Measurements from ENCODE around the gene DEFB132. TPM values are rescaled to one million over a fixed set of nuclear protein-coding genes. Genes with fewer than 3 reads are reported as not detected.

DEFB132 gene
- total and polyA plus RNA-seq, 4 donors = 0.08 TPM; not detected in 2

GRCh38 chr20:263701-264100 lies 6.2 kb downstream of the DEFB132 start:
- Histone ChIP-seq H3K4me3 (ENCODE audit: low read depth in 1 of 3, low read length in 3 of 3) (no peak overlapping the region), H3K9me3 (ENCODE audit: control insufficient read depth in 4 of 4, low read length in 3 of 4) (no peaks in the 10 kb centered on the region), H3K36me3 (ENCODE audit: control insufficient read depth in 4 of 4, insufficient read depth in 3 of 4, low read depth in 1 of 4, low read length in 3 of 4) (no peaks in the 10 kb centered on the region), H3K27ac (ENCODE audit: low read depth in 1 of 2, low read length in 2 of 2) (no peak overlapping the region), H3K27me3 (ENCODE audit: control insufficient read depth in 4 of 4, insufficient read depth in 4 of 4, low read length in 3 of 4) (no peaks in the 10 kb centered on the region), H3K9ac (ENCODE audit: low read depth in 1 of 2, low read length in 2 of 2) (no peak overlapping the region), H3K4me1 (ENCODE audit: control insufficient read depth in 4 of 4, insufficient read depth in 4 of 4, low read length in 3 of 4) (peaks cover 0 to 8% (median 6%) of the 10 kb centered on the region in 4 donors)
- WGBS = 86% methylated on average over 13 of the region's 13 CpGs
- no peak for TF ChIP-seq RAD21 (IDR thresholded peaks at IDR 0.05)
- TF ChIP-seq RXRA (IDR thresholded peaks at IDR 0.05) = no peak
- TF ChIP-seq HNF4G (IDR thresholded peaks at IDR 0.05) = no peak
- no peak for TF ChIP-seq FOXA2 (IDR thresholded peaks at IDR 0.05)
- TF ChIP-seq GABPA (IDR thresholded peaks at IDR 0.05 in 1 of 2, conservative IDR thresholded peaks at IDR 0.05 in 1 of 2) = no peak
- TF ChIP-seq HNF4A (conservative IDR thresholded peaks at IDR 0.05) = no peak
- no peak for TF ChIP-seq SP1 (IDR thresholded peaks at IDR 0.05)
- TF ChIP-seq EGR1 (IDR thresholded peaks at IDR 0.05; ENCODE audit: low read depth in 2 of 2) = no peak
- TF ChIP-seq, protein P1, sequence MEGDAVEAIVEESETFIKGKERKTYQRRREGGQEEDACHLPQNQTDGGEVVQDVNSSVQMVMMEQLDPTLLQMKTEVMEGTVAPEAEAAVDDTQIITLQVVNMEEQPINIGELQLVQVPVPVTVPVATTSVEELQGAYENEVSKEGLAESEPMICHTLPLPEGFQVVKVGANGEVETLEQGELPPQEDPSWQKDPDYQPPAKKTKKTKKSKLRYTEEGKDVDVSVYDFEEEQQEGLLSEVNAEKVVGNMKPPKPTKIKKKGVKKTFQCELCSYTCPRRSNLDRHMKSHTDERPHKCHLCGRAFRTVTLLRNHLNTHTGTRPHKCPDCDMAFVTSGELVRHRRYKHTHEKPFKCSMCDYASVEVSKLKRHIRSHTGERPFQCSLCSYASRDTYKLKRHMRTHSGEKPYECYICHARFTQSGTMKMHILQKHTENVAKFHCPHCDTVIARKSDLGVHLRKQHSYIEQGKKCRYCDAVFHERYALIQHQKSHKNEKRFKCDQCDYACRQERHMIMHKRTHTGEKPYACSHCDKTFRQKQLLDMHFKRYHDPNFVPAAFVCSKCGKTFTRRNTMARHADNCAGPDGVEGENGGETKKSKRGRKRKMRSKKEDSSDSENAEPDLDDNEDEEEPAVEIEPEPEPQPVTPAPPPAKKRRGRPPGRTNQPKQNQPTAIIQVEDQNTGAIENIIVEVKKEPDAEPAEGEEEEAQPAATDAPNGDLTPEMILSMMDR (IDR thresholded peaks at IDR 0.05; ENCODE audit: low read depth, low read length, missing input control) = no peak
- TF ChIP-seq REST (IDR thresholded peaks at IDR 0.05) = no peak
- TF ChIP-seq, protein P2, sequence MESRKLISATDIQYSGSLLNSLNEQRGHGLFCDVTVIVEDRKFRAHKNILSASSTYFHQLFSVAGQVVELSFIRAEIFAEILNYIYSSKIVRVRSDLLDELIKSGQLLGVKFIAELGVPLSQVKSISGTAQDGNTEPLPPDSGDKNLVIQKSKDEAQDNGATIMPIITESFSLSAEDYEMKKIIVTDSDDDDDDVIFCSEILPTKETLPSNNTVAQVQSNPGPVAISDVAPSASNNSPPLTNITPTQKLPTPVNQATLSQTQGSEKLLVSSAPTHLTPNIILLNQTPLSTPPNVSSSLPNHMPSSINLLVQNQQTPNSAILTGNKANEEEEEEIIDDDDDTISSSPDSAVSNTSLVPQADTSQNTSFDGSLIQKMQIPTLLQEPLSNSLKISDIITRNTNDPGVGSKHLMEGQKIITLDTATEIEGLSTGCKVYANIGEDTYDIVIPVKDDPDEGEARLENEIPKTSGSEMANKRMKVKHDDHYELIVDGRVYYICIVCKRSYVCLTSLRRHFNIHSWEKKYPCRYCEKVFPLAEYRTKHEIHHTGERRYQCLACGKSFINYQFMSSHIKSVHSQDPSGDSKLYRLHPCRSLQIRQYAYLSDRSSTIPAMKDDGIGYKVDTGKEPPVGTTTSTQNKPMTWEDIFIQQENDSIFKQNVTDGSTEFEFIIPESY (IDR thresholded peaks at IDR 0.05) = no peak
- TF ChIP-seq JUND (IDR thresholded peaks at IDR 0.05) = no peak
- TF ChIP-seq, protein P3, sequence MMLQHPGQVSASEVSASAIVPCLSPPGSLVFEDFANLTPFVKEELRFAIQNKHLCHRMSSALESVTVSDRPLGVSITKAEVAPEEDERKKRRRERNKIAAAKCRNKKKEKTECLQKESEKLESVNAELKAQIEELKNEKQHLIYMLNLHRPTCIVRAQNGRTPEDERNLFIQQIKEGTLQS (IDR thresholded peaks at IDR 0.05) = no peak
- no peak for TF ChIP-seq FOXA1 (IDR thresholded peaks at IDR 0.05)
- TF ChIP-seq NR2F2 (IDR thresholded peaks at IDR 0.05) = no peak
- no peak for TF ChIP-seq MAX (IDR thresholded peaks at IDR 0.05)
- no peak for TF ChIP-seq TAF1 (conservative IDR thresholded peaks at IDR 0.05)
- TF ChIP-seq YY1 (IDR thresholded peaks at IDR 0.05) = no peak
- no peak for DNase-seq (ENCODE audit: low spot score)
